ENCODE results near the gene STK25. TPM values are rescaled to one million over a fixed set of nuclear protein-coding genes. Genes with fewer than 3 reads are reported as not detected.

STK25 gene
- total and polyA plus RNA-seq, 10 of the 15 experiments (the other 5 are each of a cell fraction or from before 2014, with no cell fraction given), result 6.0 to 154 (median 89.3) TPM

DNA sequence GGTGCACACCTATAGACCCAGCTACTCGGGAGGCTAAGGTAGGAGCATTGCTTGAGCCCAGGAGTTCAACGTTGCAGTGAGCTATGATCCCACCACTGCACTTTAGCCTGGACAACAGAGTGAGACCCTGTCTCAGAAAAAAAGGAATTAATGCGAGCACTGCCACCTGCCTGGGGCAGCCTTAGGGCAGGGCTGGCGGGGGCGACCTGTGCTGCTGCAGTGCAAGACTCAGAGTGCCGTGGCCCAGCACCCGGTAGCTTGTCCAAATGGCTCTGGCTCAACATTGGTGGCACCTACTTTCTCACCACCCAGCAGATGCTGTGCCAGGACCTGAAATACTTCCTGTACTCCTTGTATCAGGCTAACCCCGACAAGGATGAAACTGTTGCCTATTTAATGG is 30.2 kb downstream of the STK25 start:
- no peaks in the 10 kb centered on the region for H3K79me2 ChIP-seq (ENCODE audit: control insufficient read depth, insufficient read depth, low read length)
- no peaks in the 10 kb centered on the region for H4K20me1 ChIP-seq (ENCODE audit: control insufficient read depth, insufficient read depth)
- H3K4me1 ChIP-seq (ENCODE audit: control insufficient read depth, insufficient read depth, low read length), result no peaks in the 10 kb centered on the region
- CTCF ChIA-PET, result no interaction called here
- in situ Hi-C loops (cut with MboI), result no loop called here
- no TSS peak for BruUV-seq (replicated peaks)
- no peak for FAIRE-seq
- SMC1A ChIA-PET (ENCODE audit: uncharacterized antibody, unreplicated experiment), result no interaction called here
- no peaks in the 10 kb centered on the region for H3K9me3 ChIP-seq (replicated peaks; ENCODE audit: control insufficient read depth, insufficient read depth, low read length)
- intact Hi-C loops (cut with micrococcal nuclease; ENCODE audit: unreplicated experiment), result no loop called here
- no peak overlapping the region for H3K4me2 ChIP-seq (ENCODE audit: control insufficient read depth, insufficient read depth)
- no peaks in the 10 kb centered on the region; a peak in 1 of 4 replicates for H3K36me3 ChIP-seq (ENCODE audit: control insufficient read depth in 2 of 2, insufficient read depth in 2 of 2, low read length in 1 of 2)
- WGBS (ENCODE audit: insufficient coverage, insufficient replicate concordance, low lambda C conversion rate, missing lambda C conversion rate), result 84% methylated on average over 8 of the region's 8 CpGs
- TF ChIP-seq CEBPB (IDR thresholded peaks at IDR 0.05; ENCODE audit: borderline replicate concordance in 1 of 2, low read depth in 2 of 2, low read length in 2 of 2) (no peak), MLLT1 (IDR thresholded peaks at IDR 0.05) (no peak), ATF3 (IDR thresholded peaks at IDR 0.05; ENCODE audit: borderline replicate concordance, extremely low read depth, low read depth, low read length) (no peak), MAX (IDR thresholded peaks at IDR 0.05; ENCODE audit: low read depth, low read length) (no peak), PBX3 (IDR thresholded peaks at IDR 0.05; ENCODE audit: insufficient replicate concordance, low read depth, low read length) (no peak)
- TF ChIP-seq, protein P1, sequence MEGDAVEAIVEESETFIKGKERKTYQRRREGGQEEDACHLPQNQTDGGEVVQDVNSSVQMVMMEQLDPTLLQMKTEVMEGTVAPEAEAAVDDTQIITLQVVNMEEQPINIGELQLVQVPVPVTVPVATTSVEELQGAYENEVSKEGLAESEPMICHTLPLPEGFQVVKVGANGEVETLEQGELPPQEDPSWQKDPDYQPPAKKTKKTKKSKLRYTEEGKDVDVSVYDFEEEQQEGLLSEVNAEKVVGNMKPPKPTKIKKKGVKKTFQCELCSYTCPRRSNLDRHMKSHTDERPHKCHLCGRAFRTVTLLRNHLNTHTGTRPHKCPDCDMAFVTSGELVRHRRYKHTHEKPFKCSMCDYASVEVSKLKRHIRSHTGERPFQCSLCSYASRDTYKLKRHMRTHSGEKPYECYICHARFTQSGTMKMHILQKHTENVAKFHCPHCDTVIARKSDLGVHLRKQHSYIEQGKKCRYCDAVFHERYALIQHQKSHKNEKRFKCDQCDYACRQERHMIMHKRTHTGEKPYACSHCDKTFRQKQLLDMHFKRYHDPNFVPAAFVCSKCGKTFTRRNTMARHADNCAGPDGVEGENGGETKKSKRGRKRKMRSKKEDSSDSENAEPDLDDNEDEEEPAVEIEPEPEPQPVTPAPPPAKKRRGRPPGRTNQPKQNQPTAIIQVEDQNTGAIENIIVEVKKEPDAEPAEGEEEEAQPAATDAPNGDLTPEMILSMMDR (IDR thresholded peaks at IDR 0.05 in 2 of 3, conservative IDR thresholded peaks at IDR 0.05 in 1 of 3; ENCODE audit: control insufficient read depth in 2 of 3, extremely low read depth in 1 of 3, insufficient read depth in 1 of 3, low read depth in 3 of 3, low read length in 3 of 3), result no peak
- TF ChIP-seq, protein P2, sequence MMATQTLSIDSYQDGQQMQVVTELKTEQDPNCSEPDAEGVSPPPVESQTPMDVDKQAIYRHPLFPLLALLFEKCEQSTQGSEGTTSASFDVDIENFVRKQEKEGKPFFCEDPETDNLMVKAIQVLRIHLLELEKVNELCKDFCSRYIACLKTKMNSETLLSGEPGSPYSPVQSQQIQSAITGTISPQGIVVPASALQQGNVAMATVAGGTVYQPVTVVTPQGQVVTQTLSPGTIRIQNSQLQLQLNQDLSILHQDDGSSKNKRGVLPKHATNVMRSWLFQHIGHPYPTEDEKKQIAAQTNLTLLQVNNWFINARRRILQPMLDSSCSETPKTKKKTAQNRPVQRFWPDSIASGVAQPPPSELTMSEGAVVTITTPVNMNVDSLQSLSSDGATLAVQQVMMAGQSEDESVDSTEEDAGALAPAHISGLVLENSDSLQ (IDR thresholded peaks at IDR 0.05), result no peak
- RAD21 ChIA-PET (ENCODE audit: unreplicated experiment), result interaction anchor here (0.6 kb wide), 1 partner anchor 35 kb away, joined by 4 read pairs; no protein-coding TSS in a partner anchor
- H3K27ac ChIP-seq (ENCODE audit: control insufficient read depth, insufficient read depth), result no peak overlapping the region
- ATAC-seq, result no peak
- no peaks in the 10 kb centered on the region for H3K27me3 ChIP-seq (replicated peaks in 1 of 2; ENCODE audit: control insufficient read depth in 2 of 2, insufficient read depth in 2 of 2, low read length in 1 of 2)
- H3K4me3 ChIP-seq, result no peak overlapping the region
- POLR2A ChIA-PET, result no interaction called here
- no peak overlapping the region for H3K9ac ChIP-seq (ENCODE audit: control insufficient read depth, insufficient read depth, low read length)
- no peak for DNase-seq (ENCODE audit: low read depth, low spot score)
- H2AFZ ChIP-seq (ENCODE audit: control insufficient read depth, low read depth, low read length), result no peak overlapping the region
